ENCODE data around the gene SPAG5.

The SPAG5 gene

DNA sequence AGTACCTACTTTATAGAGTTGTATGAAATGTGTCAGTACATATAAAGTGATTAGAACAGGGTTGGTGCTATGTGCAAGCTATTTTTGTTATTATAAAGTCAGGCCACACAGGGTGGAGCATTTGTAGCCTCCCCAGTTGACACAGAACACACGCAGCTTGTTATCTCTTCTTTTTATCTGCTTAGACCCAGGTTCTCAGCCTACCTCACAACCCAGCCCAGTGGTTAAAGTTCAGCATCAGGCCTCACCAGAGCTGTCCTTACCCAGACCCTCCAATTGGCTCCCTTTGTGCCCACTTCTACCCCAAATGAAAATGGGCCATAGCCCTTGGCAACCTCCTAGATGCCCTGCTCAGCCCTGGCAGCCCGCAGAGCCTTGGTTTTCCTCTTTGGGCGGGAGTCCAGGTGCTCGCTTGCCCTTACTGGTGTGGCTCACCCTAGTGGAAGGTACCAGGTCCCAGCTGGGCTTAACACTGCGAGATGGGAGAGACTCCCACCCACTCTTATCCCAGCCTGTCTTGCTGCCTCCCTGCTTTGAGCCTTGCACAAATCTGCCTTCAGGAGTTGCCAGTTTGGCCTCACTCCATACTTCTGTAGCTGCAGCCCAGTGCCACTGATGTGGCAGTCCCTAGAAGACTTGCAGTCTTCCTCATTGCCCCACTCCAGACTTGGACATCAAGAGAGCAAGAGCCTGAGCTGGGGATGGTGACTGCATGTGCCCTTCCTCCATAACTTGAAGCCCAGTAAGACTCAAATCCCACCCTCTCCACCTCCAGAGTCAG lies 26.4 kb downstream of the SPAG5 start:
- no peak for DNase-seq

DNA sequence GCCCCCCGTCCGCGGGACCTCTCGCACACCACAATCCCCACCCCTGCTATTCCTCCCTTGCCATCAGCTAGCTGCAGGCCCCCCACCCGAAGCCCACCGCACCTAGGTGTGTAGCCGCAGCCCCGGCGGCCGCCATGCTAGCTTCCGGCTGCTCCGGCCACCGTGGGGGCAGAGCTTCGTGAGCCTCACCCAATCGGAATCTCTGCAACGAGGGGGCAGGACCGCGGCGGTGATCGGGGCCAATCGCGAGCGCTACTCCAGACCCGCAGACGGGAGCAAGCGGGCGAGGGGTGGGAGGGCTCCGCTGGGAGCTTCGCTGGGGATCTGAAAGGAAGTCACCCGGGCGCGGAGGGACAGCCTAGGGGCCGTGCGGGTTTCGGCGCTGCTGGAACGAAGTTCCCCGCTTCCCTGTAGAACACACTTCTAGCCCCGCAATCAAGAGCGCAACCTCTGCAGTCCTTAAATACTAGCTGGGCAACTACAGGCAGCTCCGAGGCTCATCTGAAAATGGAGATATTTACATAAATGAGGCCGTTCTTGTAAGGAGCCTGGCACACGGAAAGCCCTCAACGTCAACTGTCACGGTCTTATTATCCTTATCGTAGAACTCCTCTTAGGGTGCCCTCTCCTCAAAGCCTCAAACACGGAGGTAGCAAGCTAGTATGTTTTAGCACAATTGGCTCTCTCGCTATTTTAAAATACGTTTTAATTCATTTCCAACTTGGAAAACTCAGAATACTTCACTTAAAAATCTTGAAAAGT lies 27.3 kb downstream of the SPAG5 start, which contains the start of gene PIGS:
TSS of gene PIGS (minus strand) at position 164 of the 762 bp plus-strand sequence. CDS start at position 136, 28 bp downstream.
- DNase-seq, result peak; percentile 86

DNA sequence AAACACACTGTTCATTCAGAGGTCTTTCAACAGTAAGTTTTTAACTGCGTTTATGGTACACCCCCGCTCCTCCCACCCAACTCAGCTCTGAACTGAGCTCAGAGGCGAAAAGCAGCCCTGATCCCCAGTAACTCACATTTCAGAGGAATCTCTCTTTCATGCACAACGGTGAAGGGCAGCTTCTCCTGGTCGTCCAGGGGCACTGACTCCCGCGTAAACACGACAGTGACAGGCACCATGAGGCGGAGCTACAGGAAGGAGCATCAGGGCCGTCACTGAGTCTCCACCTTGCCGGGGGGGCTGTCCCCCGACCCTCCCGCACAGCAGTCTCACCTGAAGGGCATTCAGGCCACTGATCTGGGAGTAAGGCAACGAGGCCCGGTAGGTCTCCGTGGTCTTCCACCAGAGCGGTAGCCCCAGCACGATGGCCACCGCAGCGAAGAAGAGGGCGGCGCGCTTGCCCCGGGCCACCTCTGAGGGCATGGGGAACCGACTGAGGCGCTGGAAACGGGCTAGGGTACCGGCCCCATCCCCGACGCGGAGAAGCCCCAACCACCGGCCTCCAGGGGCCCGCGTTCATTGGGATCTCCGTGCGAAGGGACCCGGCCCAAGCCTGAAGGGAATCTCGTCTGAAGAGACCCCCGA lies 28.0 kb downstream of the SPAG5 start:
- peak; percentile 32 for DNase-seq

DNA sequence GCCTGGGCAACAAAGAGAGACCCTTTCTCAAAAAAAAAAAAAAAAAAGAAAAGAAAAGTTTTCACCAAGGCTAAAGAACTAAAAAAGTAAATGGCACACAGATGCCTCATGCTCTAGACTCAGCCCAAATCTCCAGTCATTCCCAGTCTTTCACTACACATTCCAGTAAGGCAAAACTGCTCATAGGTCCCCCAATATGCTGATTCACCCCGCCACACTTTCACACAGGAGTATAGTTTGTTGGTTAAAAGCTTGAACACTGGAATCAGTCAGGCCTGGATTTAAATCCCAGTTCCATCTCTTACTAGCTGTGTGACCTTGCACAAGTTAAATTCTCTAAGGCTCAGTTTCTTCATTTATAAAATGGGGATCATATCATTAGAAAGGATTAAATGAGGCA lies 29.4 kb downstream of the SPAG5 start:
- DNase-seq, result no peak

DNA sequence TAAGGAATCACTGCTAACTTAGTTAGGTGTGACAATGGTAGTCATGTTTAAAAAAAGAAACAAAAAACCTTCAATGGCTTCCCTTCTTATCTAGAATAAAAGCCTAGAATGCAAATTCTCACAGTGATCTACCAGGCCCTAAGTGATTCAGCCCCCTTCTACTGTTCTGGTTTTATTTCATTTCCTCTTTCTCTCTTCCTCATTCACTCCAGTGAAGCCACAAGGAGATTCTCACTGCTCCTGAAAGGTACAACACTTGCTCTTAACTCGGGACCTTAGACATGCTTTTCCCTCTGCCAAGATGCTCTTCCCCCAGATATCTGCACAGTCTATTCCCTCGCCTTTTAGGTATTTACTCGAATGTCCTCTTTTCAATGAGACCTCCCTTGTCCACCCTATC lies 31.2 kb downstream of the SPAG5 start:
- no peak for DNase-seq

DNA sequence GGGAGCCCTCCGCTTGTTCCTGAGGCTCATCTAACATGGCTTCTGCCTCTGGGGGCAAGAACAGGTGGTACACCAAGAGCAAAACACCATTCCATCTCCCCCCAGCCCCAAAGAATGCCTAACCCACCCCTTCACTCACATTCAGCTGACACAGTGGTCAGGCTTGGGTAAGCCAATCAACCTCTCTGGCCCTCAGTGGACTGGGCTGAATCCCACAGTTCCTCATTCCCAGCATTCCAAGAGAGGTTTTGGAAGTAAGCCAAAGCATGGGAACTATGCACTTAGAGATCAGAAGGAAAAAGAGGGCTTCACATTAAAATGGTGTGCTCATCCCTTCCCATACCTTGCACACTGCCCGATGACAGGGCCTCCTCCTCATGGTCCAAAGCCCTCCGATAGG lies 35.4 kb downstream of the SPAG5 start:
- no peak for DNase-seq

DNA sequence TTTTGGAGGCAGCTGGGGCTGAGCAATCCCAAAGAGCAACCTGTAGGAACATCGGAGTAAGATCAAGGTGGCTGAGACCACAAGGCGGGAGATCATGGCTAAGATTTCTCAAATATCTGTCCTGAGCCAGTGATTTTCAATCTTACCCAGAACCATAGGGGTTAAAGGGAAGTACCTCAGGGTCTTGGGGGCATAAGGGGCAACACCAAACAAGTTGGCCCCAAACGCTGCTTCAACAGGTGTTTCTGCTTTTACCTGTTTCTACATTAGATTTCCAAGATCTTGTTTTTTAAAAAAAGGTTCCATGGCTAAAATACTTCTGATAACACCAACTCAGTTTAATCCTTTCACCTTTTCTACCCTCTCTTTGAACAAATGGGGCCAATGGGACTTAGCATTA lies 43.8 kb downstream of the SPAG5 start:
- no peak for DNase-seq

DNA sequence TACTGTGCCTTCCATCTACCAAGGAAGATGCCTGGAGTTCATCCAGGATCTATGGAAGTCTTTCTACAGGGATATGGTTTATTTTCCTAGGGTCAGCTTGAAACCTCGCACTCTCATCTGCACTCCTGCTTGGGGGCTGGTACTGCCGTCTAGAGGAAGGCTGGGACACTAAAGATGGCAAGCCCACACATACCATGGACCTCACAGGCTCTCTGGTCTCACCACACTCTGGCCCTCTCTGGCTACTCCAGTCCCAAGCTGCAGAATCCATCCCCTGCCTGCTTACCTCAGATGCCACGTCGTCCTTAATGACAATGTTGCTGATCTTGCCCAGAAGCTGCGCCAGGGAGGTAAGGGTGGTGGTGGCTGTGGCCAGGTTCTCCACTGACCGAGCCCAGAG lies 44.3 kb downstream of the SPAG5 start:
- DNase-seq, result no peak

DNA sequence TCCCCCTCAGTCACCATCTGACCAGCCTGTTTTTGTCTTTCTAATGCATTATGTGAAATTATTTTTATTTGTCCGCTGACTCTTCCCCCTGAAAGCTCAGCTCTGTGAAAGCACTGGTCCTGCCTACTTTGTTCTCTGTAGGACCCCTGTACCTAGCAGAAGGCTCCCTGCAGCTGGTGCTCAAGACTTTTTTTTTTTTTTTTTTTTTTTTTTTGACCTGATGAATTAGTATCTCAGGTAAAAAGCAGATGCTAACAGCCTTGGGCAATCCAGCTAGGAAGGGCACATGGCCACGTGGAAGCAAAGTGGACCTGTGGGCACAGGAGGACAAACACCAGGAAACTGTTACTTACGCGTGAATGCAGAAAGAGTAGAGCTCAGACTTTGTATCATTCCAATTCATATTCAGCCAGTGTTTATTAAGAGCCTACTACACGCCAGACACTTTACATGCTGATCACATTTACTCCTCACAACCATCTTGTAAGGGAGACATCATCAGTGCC lies 45.8 kb downstream of the SPAG5 start:
- no peak for DNase-seq

DNA sequence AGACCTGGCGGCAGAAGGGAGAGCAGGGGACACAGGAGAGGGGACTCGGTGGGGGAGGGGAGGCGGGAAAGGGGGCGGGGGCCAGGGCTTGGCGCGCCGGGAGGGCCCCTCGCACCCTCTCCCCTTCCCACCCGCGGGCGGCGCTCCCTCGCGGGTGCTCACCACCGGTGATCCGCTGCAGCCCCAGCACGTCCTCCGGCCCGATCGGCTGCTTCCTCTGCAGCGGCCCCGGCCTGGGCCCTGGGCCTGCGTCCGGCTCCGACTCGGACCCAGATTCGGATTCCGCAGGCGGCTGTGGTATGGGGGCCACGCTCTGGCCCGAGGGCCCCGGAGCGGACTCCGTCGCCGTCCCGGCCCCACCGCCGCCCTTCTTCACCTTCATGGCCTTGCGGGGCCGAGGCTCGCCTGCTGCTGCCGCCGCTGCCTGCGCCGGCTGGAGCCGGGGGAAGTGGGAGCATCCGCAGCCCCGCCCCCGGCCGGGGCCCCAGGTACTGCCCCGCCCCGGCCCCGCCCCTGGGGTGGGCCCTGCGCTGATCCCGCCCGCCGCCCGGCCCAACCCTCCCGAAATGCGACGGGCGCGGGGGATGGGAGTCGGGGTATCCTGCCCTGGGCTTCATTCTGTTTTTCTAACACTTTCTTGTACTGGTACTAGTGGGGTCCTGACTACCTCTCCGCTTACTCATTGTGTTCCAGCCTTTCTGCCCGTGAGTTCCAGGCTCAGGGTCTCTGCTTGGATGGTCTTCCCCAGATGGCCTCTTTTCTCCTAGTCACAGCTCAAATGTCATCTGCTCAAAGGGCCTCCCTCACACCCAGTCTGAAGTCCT lies 46.4 kb downstream of the SPAG5 start, which contains the start of gene UNC119:
TSS of gene UNC119 (minus strand) at position 449 of the 824 bp plus-strand sequence. CDS start at position 382, 67 bp downstream.
- DNase-seq, result peak; percentile 77

DNA sequence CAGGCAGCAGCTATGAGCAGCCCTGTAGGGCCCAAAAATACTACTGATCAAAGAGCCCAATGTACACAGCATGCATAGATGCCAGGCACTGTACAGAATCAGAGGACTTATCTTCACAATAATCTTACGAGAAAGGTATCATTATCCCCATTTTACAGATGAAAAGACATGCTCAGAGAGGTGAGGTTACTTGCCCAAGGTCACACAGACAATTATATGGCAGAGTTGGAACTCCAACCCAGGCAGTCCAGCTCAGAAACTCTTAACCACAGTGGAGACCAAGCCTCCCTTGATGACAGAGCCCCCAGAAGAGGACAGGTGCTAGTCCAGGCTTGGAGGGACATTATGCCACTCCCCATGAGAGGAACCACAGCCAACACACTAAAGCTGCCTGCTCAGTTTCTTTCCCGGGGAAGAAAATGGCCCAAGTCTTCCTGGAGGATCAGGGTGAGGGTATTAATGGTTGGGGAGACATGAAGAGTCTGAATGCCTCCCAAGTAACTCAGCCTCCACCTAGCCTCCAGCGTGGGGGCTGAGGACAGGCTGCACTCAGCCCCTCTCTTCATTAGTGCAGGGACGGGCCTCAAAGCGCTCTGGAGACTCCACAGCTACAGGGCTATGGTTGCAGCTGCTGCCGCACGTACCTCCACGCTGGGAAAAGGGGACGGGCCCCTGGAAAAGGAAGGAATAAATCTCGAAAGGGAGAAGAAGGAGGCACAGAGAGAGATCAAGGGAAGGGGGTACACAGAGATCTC lies 47.2 kb downstream of the SPAG5 start:
- no peak for DNase-seq

DNA sequence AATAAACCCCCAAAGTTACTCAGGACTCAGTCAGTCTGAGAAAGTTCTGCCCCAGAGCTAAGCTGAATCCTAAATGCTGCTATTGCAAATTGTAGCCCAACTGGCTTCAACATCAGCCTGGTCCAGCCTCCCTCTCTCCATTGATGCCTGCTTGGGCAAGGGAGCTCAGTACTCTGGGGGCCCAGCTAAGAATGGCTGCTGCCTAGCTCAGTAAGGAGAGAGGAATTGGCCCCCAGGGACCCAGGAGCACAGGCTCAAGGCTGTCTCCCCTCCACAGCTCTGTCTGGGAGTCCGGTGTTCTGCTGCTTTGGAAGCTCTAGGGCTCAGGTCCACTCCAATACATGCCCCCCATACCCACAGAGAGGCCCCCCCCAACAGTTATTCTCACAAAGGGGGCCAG lies 48.0 kb downstream of the SPAG5 start:
- DNase-seq, result no peak

DNA sequence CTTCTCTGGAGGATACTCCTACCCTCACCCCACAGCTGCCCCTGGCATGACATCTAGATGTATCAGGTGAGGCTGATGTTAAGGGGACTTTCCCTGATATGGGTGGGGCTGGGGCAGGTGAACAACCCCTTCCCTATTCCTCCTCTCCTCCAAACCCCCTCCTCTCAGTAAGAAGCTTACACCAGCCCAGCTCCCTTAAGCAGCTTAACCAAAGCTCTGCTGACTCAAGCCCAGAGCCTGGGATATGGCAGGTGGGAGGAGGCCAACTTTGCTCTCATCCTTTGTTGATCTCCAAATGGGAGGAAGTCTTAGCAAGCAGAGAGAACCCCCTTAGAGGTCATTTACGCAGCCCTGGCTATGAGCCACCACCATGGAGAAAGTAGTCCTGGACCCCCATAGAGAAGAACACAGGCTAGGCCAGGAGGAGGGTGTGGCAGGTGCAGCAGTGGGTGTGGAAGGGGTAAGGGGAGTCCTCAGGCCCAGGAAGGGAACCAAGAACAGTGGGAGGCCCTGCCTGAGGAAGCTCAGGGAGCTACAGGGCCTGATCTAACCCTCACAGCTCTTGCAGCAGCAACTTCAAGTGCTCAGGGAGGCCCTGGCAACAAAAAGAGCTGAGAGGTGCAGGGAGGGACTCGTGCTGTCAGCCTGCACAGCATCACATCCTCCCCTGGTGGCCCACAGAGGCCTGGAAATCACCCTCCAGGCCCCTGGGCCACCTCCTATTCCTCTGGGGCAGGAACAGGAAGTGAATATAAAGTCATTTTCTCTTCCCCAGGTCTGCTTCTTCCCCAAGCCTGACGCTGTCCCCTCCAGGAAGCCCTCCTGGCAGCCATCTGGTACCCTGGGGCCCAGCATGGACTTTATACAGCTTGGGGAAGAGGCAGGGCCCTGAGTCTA lies 49.3 kb downstream of the SPAG5 start:
- DNase-seq, result peak; percentile 46

DNA sequence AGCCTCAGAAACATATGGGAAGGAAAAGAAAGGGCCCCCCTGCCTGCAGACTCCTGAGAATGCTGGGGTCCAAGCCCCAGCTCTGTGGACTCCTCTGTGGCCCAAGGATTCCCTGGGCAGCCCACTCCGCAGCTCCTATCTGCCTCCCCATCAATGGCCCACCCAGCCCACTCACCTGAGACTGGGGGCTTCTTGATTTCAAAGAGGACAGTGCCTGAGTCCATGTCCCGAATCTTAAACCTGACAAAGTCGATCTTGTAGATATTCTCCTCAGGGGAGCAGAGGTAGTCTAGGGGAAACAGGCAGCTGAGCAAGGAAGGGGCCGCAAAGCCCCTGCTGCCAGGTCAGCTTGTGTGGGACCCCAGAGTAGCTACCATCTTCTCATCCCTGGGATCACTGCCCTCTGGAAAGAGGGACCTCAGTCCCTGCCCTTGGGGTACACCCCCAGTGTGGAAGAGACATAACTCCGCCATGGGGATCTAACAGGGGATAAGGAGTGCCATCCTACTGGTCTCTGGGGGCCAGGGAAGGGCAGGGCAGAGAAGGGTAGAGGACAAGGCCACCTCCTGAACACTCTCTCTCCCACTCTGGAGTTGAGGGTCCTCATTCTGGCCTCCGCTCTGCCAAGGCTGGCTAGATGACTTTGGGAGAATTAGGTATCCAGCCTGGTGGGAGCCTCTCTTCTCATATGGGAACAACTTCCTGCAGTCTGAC lies 50.3 kb downstream of the SPAG5 start:
- no peak for DNase-seq

DNA sequence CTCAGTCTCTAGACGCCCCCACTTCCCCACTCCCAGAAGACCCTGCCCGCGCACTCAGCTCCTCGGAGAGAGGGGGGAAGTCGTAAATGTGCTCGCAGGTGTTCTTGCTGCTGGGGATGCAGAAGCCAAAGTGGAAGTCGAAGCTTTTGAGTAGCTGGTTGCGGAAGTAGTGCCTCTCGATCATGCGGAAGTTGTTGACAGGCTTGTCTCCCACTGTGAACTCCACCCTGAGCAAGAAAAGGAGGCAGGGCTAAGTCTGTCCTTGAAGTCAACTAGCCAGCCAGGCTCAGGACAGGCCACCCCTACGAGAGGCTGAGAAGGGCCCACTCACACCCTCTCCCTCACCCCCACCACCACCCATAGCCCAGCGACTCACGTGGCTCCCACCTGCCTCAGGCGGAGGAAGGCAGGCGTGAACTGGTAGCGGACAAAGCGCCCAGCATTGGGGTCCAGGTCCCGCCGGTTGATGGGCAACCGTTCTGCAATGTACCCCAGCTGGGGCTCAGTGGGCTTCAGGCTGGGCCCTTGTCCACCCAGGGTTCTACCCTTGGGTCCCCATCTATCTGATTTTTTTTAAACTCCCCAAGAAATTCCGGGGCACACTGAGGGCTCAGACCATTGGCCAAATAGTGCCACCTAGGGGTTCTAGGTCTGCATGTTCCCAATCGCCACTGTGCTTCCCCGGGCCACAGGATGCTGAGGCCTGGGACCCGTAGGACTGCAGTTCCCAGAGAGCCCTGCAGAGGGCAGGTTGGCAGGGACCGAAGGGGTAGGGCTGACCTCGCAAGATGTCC lies 51.0 kb downstream of the SPAG5 start:
- DNase-seq, result peak; percentile 27

DNA sequence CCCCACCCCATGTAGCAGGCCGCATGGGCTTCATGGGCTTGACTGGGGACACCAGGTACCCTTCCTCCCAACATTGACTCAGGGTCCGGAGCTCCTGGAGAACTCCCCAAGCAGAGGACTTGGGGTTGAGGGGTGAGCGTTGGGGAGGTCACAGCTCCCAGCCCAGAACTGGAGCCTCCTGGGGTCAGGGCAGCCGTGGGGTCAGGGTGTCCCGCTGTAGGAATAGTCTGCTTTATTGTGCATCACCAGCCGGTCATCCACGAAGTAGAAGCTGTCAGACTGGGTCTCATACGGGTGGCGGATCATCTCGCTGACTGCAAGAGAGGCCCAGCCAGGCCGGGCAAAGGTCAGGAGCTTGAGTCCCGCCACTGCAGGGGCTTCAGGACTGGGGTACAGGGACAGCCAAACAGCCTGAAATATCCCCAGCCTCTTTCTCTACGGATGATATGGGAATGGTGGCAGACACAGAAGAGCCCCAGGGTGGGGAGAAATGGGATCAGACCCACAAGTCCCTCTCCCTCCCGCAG lies 51.7 kb downstream of the SPAG5 start:
- no peak for DNase-seq

DNA sequence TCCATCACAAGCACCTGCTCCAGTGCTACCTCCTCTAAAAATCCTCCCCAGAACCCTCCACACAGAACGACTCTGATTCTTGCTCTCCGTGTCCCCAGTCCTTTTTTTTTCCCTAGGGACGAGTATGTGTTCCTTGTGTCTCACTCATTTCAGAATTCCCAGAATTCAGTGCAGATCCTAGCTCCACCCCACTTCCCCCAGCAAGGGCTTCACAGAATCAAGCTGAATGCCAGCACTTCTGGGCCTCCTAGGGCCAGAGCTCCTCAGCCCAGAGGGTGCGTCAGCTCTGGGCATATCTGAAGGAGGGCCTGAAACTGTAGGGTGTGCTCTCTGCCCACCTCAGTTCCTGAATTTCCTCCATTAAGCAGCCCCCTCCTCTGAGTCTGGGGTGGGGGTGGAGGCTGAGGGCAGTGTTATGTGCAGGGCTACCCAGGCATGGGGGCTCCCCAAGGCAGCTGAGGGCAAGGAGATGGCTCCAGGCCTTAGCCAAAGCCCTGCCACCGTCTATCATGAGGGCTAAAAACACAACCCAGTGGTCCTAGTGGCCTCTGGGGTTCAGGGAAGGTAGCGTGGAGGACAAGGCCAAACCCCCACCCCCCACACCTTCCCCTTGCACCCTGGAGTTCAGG lies 52.9 kb downstream of the SPAG5 start:
- no peak for DNase-seq

DNA sequence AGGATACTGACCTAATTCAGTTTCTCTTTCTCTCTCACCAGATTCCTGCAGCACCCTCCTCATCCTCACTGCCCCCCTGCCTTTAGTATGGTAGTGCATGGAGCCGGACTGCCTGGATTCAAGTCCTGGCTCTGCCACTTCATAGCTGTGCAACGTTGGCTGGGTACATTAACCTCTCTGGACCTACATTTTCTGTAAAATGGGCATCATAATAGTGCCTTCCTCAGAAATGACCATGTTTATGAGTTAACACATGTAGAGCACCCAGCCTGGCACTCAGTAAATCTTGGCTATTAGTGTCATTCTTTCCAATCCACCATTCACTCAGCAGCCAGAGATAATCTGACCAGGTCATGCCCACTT lies 53.7 kb downstream of the SPAG5 start:
- DNase-seq, result no peak

Data from activated effector memory CD4-positive, alpha-beta T cell treated with Interleukin-2 at 50 U/mL for 16 hours (primary cell).